AG04450 (cell line): ENCODE data around the gene ZDHHC24. TPM values are rescaled to one million over a fixed set of nuclear protein-coding genes. Genes with fewer than 3 reads are reported as not detected.
A peak's percentile ranks its signal among the peaks of the same experiment; 100 is the strongest.

Experiments
- CTCF ChIA-PET: fragments of 300-600, 350-600 bp; formaldehyde crosslinking; extraction: SDS; loops from one replicate; lab custom pipeline; 2022; ENCODE audit warnings: antibody characterized with exemption, inconsistent platforms; lab: Charles Lee
- POLR2A ChIA-PET: fragments of 350-600 bp; formaldehyde crosslinking; extraction: SDS; loops from one replicate; lab custom pipeline; 2021; ENCODE audit warnings: antibody characterized with exemption, inconsistent platforms; lab: Yijun Ruan, JAX
- DNase-seq: peaks from one replicate; pipeline ENCODE4 v3.0.0-alpha.2; 2011; ENCODE audit warnings: low read depth, low spot score
- H3K27ac ChIP-seq: one replicate; pipeline ENCODE4 v1.5.1; 2012; ENCODE audit warnings: low read depth, low read length, control low read depth
- H3K27me3 ChIP-seq: one replicate; pipeline ENCODE4 v1.6.0; 2012; ENCODE audit warnings: low read length; ENCODE audit not compliant: control insufficient read depth, insufficient read depth
- H3K4me3 ChIP-seq: 2 replicates; pipeline ENCODE4 v1.5.1; 2011; ENCODE audit warnings: mild to moderate bottlenecking, low read depth, low read length, control low read depth
- H3K9me3 ChIP-seq: 2 replicates; pipeline ENCODE4 v1.5.1; 2012; ENCODE audit warnings: low read length; ENCODE audit not compliant: control insufficient read depth, insufficient read depth
- CTCF ChIP-seq: IDR thresholded peaks from 2 replicates; pipeline ENCODE4 v1.5.1; 2011; ENCODE audit warnings: low read depth, low read length, control low read depth, inconsistent platforms
- polyA plus RNA-seq: library from polyadenylated mRNA; depleted of rRNA; stranded (reverse); fragments of >200 nt; gene quantifications from 2 replicates; pipeline ENCODE4 v1.2.3, GENCODE V29; 2011

Gene ZDHHC24
- polyA plus RNA-seq, 1 experiment = 6.2 TPM

GRCh38 chr11:66488957-66489356 lies 56.9 kb downstream of the ZDHHC24 start:
- TF ChIP-seq CTCF = no peak
- no peak for DNase-seq
- ChIA-PET CTCF (no interaction called here), POLR2A (interaction anchor here (0.6 to 1.7 kb wide), 2 partner anchors 9 to 12 kb away, joined by 4 to 6 read pairs; partner anchors contain the start of gene DPP3)
- Histone ChIP-seq H3K27ac (no peak overlapping the region), H3K27me3 (no peaks in the 10 kb centered on the region), H3K4me3 (no peak overlapping the region), H3K9me3 (no peaks in the 10 kb centered on the region; the same call in 1 of the 2 replicates)

GRCh38 chr11:66484806-66485380 lies 61.0 kb downstream of the ZDHHC24 start:
- Histone ChIP-seq H3K27me3 (no peaks in the 10 kb centered on the region), H3K9me3 (no peaks in the 10 kb centered on the region), H3K4me3 (no peak overlapping the region), H3K27ac (no peak overlapping the region)
- ChIA-PET POLR2A (no interaction called here), CTCF (no interaction called here)
- DNase-seq = no peak
- TF ChIP-seq CTCF = no peak

- H3K4me3 ChIP-seq = peak within 1 kb of the TSS; percentile 80
- DNase-seq = peak; percentile 88
- no peak for TF ChIP-seq CTCF
- POLR2A ChIA-PET = interaction anchor here (0.6 to 2.3 kb wide), 13 partner anchors 9 to 169 kb away, joined by 3 to 32 read pairs (median 4); partner anchors contain the start of genes BBS1, MRPL11, PELI3 and RBM4
- no peaks in the 10 kb centered on the region; the same call in 1 of the 2 replicates for H3K9me3 ChIP-seq
- H3K27ac ChIP-seq = peak within 1 kb of the TSS; percentile 96
- CTCF ChIA-PET = no interaction called here
- no peaks in the 10 kb centered on the region for H3K27me3 ChIP-seq
These were observed 65.5 kb downstream of the ZDHHC24 start, which contains the start of gene DPP3 for GRCh38 chr11:66480117-66480938. Gene DPP3, plus strand, starts transcription at chr11:66480434. Its CDS starts 1,767 bp downstream, at chr11:66482201.

GRCh38 chr11:66479394-66480116 lies 66.3 kb downstream of the ZDHHC24 start:
- ChIA-PET POLR2A (interaction anchor here (0.7 to 2.3 kb wide), 12 partner anchors 10 to 168 kb away, joined by 3 to 32 read pairs (median 4); partner anchors contain the start of genes BBS1, MRPL11, PELI3 and RBM4), CTCF (interaction anchor here (0.5 to 1.2 kb wide), 3 partner anchors 10 to 41 kb away, joined by 3 to 6 read pairs (median 3); partner anchors contain the start of gene MRPL11)
- no peaks in the 10 kb centered on the region; the same call in 1 of the 2 replicates for H3K9me3 ChIP-seq
- DNase-seq = peak; percentile 6
- H3K27ac ChIP-seq = peak overlapping the region; percentile 96
- peak overlapping the region; percentile 80 for H3K4me3 ChIP-seq
- no peak for TF ChIP-seq CTCF
- H3K27me3 ChIP-seq = no peaks in the 10 kb centered on the region
